Measurements from ENCODE around the gene AK5.

Gene AK5

DNA sequence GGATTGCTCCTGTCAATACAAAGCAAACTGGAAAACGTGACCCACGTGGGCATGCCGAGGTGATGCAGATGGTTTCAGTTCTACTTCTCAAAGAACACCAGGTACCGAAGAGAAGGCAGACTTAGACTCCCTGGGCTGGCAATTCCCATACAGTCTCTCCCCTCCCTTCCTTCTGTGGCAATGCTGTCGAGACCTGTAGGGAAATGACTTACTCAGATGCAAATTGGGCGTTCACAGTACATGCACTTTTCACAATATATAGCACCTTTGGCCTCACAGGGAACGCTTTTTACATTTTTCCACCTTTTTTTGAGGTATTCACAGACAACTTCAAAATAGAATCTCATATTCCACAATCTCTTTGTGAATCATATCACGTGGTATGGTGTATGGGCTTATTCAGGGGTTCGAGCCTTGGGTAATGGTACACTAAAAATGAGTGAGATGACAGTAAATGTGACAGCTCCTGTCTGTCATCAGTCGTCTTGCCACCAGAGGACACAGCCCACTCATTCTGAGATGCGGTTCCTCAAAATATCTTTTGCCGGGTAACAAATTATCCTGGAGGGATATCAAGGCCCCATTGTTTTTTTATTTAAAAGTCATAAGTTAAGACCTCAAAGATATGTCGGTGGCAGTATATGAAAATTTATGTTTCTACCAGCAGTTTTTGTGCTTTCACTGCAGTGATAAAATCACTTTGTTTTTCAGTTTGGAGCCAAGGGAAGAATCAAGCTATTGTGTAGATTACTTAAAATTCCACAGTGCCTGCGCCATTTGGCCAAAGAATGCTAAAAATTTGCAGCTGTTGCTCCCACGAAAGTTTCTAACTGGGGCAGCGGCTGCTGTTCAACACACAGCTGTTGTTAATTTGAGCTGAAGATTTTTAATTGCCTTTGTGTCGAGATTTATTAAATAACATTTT is 232.3 kb downstream of the AK5 start:
- no peaks in the 10 kb centered on the region for H3K36me3 ChIP-seq (replicated peaks; ENCODE audit: insufficient read depth, low read length)
- H3F3A ChIP-seq (ENCODE audit: insufficient read depth, low read length) = no peaks in the 10 kb centered on the region
- H3K27me3 ChIP-seq (replicated peaks; ENCODE audit: insufficient read depth, low read length) = no peaks in the 10 kb centered on the region
- H3K9me3 ChIP-seq (replicated peaks; ENCODE audit: insufficient read depth, low read length) = no peaks in the 10 kb centered on the region
- H3K27ac ChIP-seq (ENCODE audit: low read length) = no peak overlapping the region
- H3K4me2 ChIP-seq (ENCODE audit: low read depth, low read length) = no peak overlapping the region
- H3K79me2 ChIP-seq (ENCODE audit: low read length) = no peaks in the 10 kb centered on the region
- no peaks in the 10 kb centered on the region for H4K20me1 ChIP-seq (ENCODE audit: insufficient read depth, low read length)
- H3K9ac ChIP-seq (ENCODE audit: low read length) = no peak overlapping the region
- H2AFZ ChIP-seq (ENCODE audit: low read length) = no peak overlapping the region
- H3K4me1 ChIP-seq (ENCODE audit: low read length) = no peaks in the 10 kb centered on the region
- TF ChIP-seq, protein P1, sequence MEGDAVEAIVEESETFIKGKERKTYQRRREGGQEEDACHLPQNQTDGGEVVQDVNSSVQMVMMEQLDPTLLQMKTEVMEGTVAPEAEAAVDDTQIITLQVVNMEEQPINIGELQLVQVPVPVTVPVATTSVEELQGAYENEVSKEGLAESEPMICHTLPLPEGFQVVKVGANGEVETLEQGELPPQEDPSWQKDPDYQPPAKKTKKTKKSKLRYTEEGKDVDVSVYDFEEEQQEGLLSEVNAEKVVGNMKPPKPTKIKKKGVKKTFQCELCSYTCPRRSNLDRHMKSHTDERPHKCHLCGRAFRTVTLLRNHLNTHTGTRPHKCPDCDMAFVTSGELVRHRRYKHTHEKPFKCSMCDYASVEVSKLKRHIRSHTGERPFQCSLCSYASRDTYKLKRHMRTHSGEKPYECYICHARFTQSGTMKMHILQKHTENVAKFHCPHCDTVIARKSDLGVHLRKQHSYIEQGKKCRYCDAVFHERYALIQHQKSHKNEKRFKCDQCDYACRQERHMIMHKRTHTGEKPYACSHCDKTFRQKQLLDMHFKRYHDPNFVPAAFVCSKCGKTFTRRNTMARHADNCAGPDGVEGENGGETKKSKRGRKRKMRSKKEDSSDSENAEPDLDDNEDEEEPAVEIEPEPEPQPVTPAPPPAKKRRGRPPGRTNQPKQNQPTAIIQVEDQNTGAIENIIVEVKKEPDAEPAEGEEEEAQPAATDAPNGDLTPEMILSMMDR (IDR thresholded peaks at IDR 0.05; ENCODE audit: low read length) = no peak
- TF ChIP-seq EZH2phosphoT487 (IDR thresholded peaks at IDR 0.05; ENCODE audit: low read length) (no peak), EZH2 (optimal IDR thresholded peaks at IDR 0.05; ENCODE audit: low read depth, low read length) (no peak)
- H3K4me3 ChIP-seq (ENCODE audit: low read length) = no peak overlapping the region
- no peaks in the 10 kb centered on the region for H3K9me2 ChIP-seq (replicated peaks; ENCODE audit: insufficient read depth, low read length)
- DNase-seq = no peak

DNA sequence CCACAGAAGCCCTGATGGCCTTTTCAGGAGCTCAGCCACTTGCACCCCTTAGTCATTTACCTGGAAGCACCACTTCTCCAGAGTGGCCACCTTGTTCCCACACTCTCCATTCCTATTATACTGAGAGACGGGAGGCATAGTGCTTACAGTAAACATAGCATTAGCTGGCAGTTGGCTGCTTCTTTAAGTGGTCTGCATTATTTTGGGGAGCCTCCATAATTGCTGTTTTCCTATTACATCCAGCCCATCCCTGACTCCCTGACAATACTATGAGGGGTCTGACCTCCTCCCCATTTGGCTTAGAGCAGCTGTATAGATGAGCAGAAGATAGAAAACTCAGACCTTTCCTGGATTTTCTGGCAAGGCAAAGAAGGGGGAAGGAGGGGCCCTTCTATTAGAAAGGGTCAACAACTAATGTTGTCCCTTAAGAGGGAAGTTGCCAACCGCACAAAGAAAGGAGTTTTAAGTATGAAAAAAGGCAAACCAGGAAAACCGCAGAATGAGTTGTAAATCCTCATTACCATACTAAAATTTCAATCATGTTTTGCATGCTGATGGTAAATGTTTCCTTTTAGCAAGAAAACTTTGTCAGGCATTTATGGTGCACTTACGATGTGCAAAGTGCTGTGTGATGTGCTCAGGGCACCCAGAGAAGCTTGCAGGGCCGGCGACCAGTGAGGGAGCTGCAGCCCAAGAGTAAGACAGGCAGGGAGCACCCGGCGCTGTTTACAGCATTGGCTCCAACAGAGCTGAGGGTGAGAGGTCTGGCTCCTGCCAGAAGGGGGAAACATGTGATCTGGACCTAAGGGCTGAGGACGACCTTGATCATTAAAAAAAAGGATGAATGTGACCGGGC is 233.3 kb downstream of the AK5 start:
- Histone ChIP-seq H3K9me2 (replicated peaks; ENCODE audit: insufficient read depth, low read length) (no peaks in the 10 kb centered on the region), H4K20me1 (ENCODE audit: insufficient read depth, low read length) (no peaks in the 10 kb centered on the region), H3K36me3 (replicated peaks; ENCODE audit: insufficient read depth, low read length) (no peaks in the 10 kb centered on the region), H3K9ac (ENCODE audit: low read length) (no peak overlapping the region), H3K27me3 (replicated peaks; ENCODE audit: insufficient read depth, low read length) (no peaks in the 10 kb centered on the region), H3F3A (ENCODE audit: insufficient read depth, low read length) (no peaks in the 10 kb centered on the region), H2AFZ (ENCODE audit: low read length) (no peak overlapping the region), H3K9me3 (replicated peaks; ENCODE audit: insufficient read depth, low read length) (no peaks in the 10 kb centered on the region), H3K4me2 (ENCODE audit: low read depth, low read length) (no peak overlapping the region), H3K27ac (ENCODE audit: low read length) (no peak overlapping the region), H3K4me1 (ENCODE audit: low read length) (no peaks in the 10 kb centered on the region), H3K79me2 (ENCODE audit: low read length) (no peaks in the 10 kb centered on the region), H3K4me3 (ENCODE audit: low read length) (no peak overlapping the region)
- no peak for TF ChIP-seq EZH2phosphoT487 (IDR thresholded peaks at IDR 0.05; ENCODE audit: low read length)
- TF ChIP-seq, protein P1 (IDR thresholded peaks at IDR 0.05; ENCODE audit: low read length) = no peak
- no peak for TF ChIP-seq EZH2 (optimal IDR thresholded peaks at IDR 0.05; ENCODE audit: low read depth, low read length)
- no peak for DNase-seq

DNA sequence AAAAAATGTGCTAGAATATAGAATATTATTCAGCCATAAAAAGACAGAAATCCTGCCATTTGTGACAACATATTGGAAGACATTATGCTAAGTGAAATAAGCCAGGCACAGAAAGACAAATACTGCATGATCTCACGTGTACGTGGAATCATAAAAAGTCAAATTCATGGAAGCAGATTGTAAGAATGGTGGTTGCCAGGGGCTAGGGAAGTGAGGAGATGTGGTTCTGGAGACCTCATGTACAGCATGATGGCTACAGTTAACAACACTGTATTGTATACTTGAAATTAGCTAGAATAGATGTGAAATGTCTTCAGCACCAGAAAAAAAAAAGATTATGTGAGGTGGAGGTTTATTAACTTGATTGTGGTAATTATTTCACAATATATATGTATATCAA is 234.3 kb downstream of the AK5 start:
- Histone ChIP-seq H2AFZ (ENCODE audit: low read length) (no peak overlapping the region), H3F3A (ENCODE audit: insufficient read depth, low read length) (no peaks in the 10 kb centered on the region), H3K27me3 (replicated peaks; ENCODE audit: insufficient read depth, low read length) (no peaks in the 10 kb centered on the region), H3K9ac (ENCODE audit: low read length) (no peak overlapping the region), H3K4me1 (ENCODE audit: low read length) (no peaks in the 10 kb centered on the region), H3K27ac (ENCODE audit: low read length) (no peak overlapping the region), H3K4me2 (ENCODE audit: low read depth, low read length) (no peak overlapping the region), H3K9me2 (replicated peaks; ENCODE audit: insufficient read depth, low read length) (no peaks in the 10 kb centered on the region), H3K36me3 (replicated peaks; ENCODE audit: insufficient read depth, low read length) (no peaks in the 10 kb centered on the region), H3K4me3 (ENCODE audit: low read length) (no peak overlapping the region), H3K9me3 (replicated peaks; ENCODE audit: insufficient read depth, low read length) (no peaks in the 10 kb centered on the region), H3K79me2 (ENCODE audit: low read length) (no peaks in the 10 kb centered on the region), H4K20me1 (ENCODE audit: insufficient read depth, low read length) (no peaks in the 10 kb centered on the region)
- TF ChIP-seq EZH2phosphoT487 (IDR thresholded peaks at IDR 0.05; ENCODE audit: low read length) (no peak), EZH2 (optimal IDR thresholded peaks at IDR 0.05; ENCODE audit: low read depth, low read length) (no peak)
- TF ChIP-seq, protein P1 (IDR thresholded peaks at IDR 0.05; ENCODE audit: low read length) = no peak
- DNase-seq = no peak

Measured in MM.1S (cell line).